22Rv1 (cell line): Measurements from ENCODE around the gene CEP89.

ENCODE experiments used
- ZFX ChIP-seq: fragments of 450-650 bp; IDR thresholded peaks from 2 replicates; pipeline ENCODE4 v1.6.1; 2017; ENCODE audit warnings: antibody characterized with exemption, borderline replicate concordance
- TF ChIP-seq, protein P1 (sequence below): fragments of 450-650 bp; IDR thresholded peaks from 2 replicates; pipeline ENCODE4 v1.5.1; 2017; ENCODE audit warnings: mild to moderate bottlenecking

- TF ChIP-seq, protein P1, sequence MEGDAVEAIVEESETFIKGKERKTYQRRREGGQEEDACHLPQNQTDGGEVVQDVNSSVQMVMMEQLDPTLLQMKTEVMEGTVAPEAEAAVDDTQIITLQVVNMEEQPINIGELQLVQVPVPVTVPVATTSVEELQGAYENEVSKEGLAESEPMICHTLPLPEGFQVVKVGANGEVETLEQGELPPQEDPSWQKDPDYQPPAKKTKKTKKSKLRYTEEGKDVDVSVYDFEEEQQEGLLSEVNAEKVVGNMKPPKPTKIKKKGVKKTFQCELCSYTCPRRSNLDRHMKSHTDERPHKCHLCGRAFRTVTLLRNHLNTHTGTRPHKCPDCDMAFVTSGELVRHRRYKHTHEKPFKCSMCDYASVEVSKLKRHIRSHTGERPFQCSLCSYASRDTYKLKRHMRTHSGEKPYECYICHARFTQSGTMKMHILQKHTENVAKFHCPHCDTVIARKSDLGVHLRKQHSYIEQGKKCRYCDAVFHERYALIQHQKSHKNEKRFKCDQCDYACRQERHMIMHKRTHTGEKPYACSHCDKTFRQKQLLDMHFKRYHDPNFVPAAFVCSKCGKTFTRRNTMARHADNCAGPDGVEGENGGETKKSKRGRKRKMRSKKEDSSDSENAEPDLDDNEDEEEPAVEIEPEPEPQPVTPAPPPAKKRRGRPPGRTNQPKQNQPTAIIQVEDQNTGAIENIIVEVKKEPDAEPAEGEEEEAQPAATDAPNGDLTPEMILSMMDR = no peak
- no peak for TF ChIP-seq ZFX
These were observed 2.2 kb downstream of the CEP89 start for GRCh38 chr19:32969549-32969948.
